Kidney glomerular epithelial cell (primary cell): ENCODE results near the gene EZH2.

Source experiments
- DNase-seq: peaks from one replicate; lab custom pipeline; 2025; lab: John Stamatoyannopoulos, UW

Gene EZH2

DNA sequence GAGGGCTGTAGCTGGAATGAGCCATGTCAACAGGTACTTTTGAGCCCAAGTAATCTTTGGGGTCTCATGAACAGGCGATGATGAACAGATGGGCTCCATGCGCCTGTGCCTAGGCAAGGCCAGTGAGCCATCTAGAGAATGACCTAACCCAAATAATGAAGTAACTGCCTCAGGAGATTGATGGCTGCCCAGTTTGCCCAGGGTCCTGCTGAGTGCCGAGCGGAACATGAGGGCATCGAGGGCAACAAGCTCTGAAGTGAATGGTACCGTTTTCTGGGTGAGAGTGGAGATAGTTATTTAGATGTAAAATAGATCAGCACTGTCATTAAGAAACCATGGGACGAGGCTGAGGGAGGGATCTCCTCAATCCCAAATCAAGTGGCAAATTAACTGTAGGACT, 77.9 kb downstream of the EZH2 start:
- DNase-seq = no peak

DNA sequence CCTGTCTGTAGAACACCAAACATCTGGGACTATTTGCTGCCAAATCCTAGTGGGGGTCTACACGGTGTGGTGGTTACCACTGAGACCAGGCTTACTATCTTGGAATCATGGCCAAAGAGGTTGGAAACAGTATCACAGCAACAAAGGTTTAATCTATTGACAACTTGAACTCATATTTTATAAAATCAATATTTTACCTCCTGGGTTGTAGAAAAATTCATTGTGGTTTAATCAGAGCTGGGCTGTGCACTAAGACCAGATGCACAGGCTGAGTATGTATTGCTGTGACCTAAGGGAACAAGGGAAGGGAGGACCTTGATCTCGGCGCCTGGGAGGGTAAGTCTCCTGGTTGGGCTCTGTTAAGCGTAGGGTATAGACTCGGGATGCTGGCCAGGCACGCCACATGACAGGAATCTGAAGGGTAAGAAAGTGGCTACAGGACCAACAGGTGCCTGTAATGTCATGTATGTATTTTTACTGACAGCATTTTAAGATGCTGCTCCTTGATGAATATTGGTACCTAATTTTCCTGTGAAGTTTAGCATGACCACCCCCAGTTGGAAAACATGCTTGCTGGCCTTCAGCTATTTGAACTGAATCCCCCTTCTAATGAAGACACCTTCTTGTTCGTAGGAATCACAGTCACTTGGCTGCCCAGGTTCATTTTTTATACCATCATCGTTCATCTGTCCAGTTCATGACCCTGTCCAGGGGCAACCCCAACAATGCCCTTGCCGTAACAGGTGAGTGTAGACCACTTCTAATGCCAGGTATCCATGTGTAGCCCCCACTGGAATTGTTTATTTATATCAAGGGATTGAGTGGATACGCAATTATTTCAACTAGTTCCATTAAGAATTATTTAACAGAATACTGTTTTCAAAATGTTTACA, 79.5 kb downstream of the EZH2 start:
- no peak for DNase-seq

DNA sequence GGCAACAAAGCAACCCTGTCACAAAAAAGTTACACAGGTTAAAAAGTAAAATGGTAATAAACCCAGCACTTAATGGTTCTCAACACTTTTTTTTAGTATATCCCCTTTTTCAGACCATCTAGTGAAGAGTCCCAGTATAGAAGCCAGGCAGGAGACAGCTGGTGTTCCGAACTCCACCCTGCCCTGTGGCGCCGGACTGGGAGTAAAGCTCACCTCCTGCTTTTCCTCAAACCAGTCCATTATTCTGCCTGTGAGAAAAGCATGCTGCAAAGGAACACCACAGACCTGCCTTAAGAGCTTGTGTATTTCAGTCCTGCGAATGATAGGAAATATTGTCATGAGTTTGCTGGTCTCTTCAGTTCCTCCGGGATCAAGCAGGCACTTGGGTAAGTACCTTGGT, 81.0 kb downstream of the EZH2 start:
- DNase-seq = no peak

DNA sequence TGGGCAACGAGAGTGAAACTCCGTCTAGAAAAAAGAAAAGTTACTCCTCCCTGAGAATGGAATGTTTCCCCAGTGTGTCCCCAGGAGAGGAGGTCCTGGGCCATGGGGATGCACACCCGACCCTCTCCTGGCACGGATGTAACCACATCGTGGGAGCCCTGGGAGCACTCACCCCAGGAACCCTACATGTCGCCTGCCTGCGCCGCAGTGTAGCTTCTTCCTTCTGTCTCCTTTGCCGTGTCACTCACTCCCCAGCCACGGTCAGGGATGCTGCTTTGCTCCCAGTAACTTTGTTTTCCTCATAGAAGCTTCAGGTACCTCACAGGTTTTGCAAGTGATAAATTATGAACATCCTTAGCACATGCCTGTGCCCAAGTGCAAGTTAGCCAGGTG, 82.0 kb downstream of the EZH2 start:
- DNase-seq = no peak

DNA sequence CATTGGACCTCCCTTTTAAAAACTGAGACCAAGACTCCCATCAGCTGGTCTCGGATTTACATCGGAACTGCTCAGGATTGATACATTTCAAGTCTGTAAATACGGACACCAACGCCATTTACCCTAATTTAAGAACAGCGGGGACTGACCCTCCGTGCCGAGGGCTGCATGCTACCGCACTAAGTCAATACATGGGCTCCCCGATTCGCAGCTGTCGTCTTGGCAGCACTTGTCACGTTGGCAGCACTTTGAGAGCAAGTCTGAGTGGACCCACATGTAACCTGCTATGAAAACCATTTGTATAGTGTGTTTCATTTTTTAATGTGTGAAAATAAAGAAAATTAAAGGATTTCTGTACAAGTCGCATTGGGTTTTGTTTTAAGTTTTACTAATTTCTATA, 83.4 kb downstream of the EZH2 start:
- no peak for DNase-seq

DNA sequence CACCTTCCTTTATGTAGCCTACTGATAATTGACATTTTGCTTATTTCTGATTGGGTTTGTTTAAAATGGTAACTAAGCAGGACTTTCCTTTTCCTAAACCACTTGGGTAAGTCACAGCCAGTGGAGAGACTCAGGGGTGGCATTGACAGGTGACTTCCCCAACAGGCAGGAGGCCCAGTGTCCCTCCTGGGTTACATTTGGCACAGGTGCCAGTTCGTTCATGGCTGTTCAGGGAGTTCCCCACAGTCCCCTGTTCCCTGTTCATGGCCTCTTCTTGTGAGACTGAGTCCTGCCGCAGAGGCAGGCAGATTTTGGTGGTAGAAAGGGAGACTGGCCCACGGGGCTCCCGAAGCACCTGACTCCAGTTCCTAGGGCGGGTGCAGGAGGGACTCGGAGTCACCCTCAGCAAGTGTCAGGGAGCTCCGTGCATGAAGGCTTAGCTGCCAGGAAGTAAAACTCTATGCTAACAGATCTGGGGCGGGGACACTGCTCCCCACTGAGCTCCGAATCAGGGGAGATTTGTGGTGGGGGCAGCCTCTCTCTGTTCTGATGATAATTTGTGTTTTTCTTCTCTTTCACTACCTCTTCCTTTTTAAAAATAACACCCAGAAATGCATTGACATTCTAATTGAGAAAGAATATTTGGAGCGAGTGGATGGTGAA, 84.1 kb downstream of the EZH2 start:
- DNase-seq = no peak

DNA sequence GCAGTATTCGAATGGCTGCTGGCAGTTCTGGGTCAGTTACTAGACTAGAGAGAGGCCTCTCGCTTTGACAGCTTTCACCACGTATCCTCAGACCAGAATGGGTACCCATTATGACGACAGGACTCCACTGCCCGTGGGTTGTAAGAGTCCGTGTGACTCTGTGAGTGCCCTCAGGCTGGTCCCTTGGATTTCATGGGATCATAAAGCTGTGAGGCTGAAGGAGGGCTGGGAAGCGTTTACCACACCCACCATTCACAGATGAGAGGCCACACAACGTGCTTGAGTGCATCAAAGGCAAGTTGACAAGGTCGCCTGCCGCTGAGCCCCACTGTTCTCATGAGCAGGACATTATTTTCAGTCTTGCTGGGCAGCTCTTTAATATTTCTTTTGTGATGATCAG, 87.2 kb downstream of the EZH2 start:
- DNase-seq = no peak

DNA sequence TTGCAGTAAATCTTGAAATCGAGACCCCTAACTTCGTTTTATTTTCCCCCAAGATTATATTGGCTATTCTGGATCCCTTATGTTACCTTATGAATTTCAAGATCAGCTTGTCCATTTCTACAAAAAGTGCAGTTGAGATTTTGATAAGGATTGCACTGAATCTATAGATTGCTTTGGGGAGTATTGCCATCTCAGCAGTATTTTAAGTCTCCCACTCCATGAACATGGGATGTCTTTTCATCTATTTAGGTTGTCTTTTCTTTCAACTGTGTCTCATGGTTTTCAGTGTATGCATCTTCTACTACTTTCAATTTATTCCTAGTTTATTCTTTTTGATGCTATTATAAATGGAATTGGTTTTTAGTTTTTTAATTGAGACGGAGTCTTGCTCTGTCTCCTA, 89.6 kb downstream of the EZH2 start:
- no peak for DNase-seq

DNA sequence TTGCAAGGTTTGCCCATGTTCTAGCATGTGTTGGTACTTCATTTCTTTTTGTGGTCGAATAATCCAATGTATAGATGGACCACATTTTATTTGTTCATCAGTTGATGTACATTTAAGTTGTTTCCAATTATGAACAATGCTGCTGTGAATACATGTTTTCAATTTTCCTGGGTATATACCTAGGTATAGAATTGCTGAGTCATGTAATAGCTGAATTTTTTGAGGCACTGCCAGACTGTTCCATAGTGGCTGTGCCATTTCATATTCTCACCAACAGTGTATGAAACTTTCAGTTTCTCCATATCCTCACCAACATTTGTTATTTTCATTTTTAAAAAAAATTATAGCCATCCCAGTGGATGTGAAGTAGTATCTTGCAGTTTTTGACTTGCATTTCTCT, 90.5 kb downstream of the EZH2 start:
- DNase-seq = no peak

DNA sequence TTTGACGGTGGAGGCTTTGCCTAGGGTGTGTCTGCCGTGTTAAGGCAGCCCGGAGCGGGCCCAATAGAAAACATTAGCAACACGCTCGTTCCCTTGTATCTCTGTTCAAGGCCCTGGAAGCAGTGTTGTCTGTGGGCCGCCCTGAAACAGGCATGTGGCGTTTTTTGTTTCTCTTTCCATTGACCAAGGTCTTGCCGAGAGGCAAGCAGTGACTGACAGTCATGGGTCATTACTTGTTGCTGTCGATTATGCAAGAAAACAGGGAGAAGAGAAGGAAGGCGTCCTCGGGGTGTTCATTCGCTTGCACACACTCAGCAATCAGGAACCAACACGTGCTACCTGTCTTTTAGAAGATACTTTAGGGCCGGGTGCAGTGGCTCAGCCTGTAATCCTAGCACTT, 92.5 kb downstream of the EZH2 start:
- no peak for DNase-seq

DNA sequence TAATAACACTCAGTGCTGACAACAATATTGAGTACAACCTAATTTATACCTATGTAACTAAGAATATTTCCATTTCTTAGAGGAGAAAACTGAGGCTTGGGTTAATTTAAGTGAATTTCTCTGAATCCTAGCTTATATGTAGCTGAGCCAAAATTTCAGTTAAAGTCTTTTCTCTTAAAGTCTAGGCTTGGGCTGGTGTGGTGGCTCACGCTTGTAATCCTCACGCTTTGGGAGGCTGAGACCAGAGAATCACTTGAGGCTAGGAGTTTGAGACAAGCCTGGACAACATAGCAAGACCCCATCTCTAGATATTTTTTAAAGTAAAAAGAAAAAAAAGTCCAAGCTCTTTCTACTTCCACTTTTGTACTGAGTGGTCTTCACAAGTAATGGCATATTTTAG, 93.2 kb downstream of the EZH2 start:
- no peak for DNase-seq

DNA sequence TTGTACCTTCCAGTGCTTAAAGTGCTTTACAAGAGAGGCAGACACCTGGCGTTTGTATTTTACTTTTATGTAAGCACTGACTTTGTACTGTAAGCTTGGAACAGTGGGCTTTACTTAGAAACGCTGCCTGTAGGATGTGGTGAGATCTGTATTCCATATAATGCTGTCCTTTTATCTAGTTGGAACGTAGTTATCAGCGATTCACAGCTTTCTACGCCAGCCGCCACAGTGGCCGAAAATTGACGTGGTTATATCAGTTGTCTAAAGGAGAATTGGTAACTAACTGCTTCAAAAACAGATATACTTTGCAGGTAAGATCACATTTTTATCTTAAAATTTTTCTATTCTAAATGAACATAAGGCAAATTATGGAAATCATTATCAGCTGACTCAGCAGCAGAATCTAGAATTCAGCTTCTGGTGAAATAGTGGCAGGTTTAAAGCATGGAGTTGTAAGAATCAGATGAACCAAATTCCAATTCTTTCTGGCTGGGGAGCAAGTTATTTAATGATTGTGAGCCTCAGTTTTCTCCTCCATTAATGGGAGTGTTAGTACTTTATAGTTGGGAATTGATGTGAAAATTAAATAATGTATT, 93.9 kb downstream of the EZH2 start:
- DNase-seq = no peak

DNA sequence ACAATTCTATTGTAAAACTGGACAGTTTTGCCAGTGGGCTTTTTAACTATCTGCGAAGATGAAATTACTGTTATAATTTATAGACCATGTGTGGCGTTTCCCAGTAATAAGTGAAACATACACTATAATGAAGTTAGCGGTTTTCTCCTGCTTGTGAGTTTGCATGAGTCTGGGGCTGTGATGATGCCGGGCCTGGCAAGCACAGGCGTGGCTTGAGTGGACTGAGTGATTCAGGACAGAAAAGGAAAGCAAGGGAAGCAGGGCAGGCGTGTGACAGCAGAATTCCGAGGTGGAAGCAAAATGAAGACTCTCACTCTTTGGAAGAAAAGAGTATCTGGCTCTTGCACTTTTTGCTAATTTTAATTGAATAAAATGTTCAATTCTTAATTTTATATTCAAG, 94.9 kb downstream of the EZH2 start:
- no peak for DNase-seq

DNA sequence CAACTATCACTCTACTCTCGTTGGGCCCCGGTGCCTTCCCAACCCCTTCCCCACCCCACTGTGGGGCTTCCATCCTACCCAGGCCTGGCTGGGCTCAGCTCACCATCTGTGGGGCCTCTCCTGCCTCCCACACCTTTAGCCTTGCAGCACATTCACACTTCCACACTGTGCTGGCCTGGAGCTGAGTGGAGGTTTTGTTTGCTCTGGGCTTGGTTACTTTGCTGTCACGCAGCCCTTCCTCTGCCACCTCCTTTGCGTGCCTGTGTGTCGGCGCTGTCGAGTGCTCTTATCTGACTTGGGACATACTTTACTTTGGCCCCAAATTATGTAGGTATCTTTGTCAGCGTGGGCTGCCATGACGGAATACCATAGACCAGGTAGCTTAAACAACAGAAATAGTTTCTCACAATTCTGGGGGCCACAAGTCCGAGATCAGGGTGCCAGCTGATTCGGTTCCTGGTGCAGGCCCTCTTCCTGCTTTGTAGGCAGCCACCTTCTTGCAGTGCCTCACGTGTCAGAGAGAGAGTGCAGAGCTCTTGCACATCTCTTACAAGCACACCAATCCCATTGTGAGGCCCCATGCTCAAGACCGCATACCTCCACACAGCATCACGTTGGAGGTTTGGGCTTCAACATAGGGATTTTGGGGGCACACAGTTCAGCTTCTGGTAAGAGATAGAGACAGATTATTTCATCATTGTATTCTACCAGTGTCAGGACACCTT, 96.4 kb downstream of the EZH2 start:
- DNase-seq = no peak

DNA sequence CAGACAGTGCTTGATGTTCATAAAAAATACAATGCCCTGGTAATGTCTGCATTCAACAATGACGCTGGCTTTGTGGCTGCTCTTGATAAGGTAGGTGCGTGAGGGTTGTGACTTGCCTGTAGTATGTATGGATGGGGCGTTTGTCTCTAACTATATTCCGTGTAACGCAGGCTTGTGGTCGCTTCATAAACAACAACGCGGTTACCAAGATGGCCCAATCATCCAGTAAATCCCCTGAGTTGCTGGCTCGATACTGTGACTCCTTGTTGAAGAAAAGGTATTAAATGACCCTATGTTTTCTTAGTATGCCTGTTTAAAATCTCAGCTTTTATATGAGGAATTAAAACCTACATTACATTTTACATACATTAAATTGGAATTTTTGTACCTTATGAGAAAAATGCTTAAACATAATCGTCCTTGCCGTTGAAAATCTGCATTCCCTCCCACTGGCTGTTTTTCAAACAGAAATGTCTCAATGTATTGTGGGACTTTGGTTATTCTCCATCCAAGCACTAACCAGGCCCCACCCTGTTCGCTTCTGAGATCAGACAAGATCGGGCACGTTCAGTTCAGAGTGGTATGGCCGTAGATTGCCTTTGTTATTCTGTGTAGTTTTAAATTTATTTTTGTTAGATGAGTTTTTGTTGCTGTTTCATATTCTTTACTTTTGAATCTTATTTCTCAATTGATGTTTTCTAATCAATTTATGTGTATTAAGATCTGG, 100.1 kb downstream of the EZH2 start:
- no peak for DNase-seq

DNA sequence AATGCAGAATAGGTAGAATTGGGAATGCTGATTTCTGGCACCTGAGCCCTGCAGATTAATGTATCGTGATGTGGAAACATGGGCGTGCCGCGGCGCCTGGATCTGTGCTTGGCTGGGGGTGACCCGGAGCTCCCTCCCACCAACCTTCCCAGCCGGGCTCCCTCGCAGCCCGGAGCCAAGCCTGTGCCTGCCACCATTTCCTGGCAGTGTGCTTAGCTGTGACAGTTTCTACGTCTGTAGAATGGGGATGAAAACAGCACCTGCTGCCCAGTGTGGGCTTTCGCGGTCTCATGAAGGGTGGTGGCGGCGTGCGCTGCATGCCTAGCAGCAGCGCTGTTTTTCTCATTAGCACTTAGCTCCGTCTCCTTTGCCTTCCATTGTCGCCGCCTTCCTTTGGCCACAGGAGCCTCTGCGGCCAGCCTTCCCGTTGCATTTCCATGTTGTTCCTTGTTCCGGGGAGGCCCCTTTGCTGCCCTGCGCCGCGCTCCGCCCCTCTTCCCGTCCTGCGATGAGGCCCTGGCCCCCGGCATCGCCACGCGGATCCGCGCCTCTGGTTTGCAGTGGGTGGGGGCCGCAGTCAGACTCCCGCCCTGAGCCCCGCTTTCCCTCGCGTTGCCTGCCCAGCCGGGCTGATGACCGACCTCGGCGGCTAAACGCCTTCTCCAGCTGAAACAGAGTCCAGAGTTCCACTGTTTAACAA, 101.2 kb downstream of the EZH2 start:
- no peak for DNase-seq

DNA sequence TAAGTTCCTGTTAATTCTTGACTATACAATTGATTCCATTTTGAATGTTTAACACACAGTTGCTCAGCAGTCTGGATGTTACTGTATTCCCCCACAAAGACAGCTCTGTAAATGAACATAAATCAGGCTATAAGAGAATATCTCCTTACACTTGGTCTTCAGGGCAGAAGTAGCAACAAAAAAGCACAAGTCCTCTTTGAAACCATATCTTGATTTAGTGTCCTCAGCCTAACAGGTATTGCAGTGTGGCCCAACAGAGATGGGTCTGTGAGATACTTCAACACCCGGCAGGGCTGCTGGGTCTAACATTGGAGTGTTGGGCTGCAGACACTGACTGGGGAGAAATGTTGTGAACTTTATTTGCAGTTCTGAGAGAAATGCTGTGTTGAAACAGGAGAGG, 109.6 kb downstream of the EZH2 start:
- no peak for DNase-seq

DNA sequence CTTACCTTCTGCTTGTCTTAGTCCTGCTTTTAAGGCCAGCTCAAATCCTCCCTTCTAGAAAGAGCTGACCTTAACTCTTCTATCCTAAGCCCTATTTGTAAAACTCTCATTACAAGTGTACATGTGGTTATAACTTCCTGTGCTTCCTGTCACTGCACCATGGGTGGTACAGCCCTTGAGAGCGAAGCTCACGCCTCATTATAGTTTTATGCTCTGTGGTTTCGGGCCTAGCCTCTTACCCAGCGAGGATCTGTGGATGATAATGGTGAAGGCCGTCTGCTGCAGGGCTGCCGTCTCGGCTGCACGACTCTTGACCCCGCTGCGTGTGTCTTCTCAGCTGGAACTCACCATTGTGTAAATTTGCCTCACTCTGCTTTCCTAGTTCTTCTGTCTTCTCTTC, 110.8 kb downstream of the EZH2 start:
- no peak for DNase-seq

DNA sequence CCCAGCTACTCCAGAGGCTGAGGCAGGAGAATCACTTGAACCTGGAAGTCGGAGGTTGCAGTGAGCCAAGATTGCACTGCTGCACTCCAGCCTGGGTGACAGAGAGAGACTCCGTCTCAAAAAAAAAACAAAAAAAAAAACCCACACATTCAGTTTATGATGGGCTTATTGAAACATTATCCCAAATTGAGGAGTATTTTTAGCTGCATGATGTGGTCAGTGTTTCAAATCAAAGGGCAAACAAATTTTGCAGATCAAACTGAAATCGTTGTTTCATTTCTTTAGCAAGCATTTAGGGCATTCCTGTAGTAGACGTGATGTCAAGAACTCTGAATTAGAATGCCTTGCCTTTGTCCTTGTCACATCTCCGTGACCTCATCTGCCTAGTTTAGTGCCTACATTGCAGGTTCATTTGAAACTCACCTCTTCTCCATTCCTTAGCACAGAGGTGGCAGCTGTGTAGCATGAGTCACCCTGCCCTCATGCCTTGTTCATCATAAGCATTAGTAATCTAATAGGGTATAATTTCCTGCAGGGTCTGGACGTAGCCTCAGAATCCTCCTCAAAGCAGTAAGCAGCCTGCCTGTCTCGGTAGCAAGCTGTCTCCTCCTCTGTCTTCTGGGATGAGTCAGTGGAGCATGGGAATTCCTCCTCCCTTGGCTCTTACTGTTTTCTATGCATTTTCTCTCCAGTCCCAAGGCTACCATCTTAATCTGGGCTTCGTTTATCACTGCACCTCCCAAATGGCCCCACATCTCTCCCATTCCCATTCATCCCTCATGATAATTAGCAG, 111.6 kb downstream of the EZH2 start:
- peak; percentile 96 for DNase-seq

DNA sequence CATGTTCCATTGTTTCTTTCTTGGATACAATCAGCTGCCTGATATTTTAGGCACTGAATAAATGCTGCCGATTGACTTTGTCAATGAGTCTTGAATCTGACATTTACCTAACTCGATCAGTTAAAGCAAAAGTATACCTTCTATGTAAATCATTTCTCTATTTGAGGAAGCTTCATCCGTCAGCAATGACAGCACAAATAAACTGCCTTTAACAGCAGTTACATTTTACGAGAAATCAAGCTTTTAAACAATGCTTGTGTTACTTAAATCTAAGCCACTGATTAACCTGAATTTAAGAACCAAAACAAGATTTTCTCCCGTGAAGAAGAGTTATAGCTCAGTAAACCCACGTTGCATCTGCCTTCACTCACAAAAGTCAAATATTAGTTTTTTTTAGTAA, 114.1 kb downstream of the EZH2 start:
- no peak for DNase-seq

DNA sequence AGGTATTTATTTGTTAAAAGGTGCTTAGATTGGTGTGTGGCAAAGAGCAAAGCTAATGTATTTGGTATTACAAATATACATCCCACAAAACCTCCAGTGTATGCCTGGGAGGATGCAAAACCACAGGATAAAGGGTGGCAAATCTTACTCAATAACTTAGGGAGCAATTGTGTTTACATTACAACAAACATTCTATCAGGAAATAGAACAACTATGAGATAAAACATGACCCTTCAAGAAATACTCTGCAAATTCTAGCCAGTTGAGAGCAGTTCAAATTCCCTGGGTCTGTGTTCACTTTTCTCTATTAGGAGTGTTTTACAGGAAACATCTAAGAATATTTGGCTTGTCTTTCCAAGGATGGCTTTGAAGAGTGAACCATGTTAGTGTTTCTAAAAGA, 120.5 kb downstream of the EZH2 start:
- DNase-seq = no peak
